Measurements from ENCODE around the gene RPL32.

GRCh38 chr3:12818773-12819172 lies 22.6 kb downstream of the RPL32 start:
- TF ChIP-seq CTCF (IDR thresholded peaks at IDR 0.05; ENCODE audit: low read depth, low read length, missing input control), result no peak
- TF ChIP-seq ATF3 (IDR thresholded peaks at IDR 0.05), result no peak
- TF ChIP-seq MAX (IDR thresholded peaks at IDR 0.05), result no peak
- no peak for TF ChIP-seq TAF1 (conservative IDR thresholded peaks at IDR 0.05)
